ENCODE results near the gene ZGPAT.

ZGPAT gene

GRCh38 chr20:63748070-63748933 lies 40.5 kb downstream of the ZGPAT start:
- no peak overlapping the region for H3K4me3 ChIP-seq (ENCODE audit: low read depth, low read length)
- no peak for TF ChIP-seq CTCF (IDR thresholded peaks at IDR 0.05; ENCODE audit: low read depth, low read length)

- no peak overlapping the region for H3K4me3 ChIP-seq (ENCODE audit: low read depth, low read length)
- TF ChIP-seq CTCF (IDR thresholded peaks at IDR 0.05; ENCODE audit: low read depth, low read length), result no peak
Observed at GRCh38 chr20:63748934-63749270, 41.1 kb downstream of the ZGPAT start.

GRCh38 chr20:63749597-63750508 lies 42.0 kb downstream of the ZGPAT start:
- no peak overlapping the region for H3K4me3 ChIP-seq (ENCODE audit: low read depth, low read length)
- TF ChIP-seq CTCF (IDR thresholded peaks at IDR 0.05; ENCODE audit: low read depth, low read length), result no peak

GRCh38 chr20:63750807-63751470 lies 43.1 kb downstream of the ZGPAT start:
- H3K4me3 ChIP-seq (ENCODE audit: low read depth, low read length), result no peak overlapping the region
- TF ChIP-seq CTCF (IDR thresholded peaks at IDR 0.05; ENCODE audit: low read depth, low read length), result no peak

- TF ChIP-seq CTCF (IDR thresholded peaks at IDR 0.05; ENCODE audit: low read depth, low read length), result no peak
- H3K4me3 ChIP-seq (ENCODE audit: low read depth, low read length), result no peak overlapping the region
Observed at GRCh38 chr20:63751471-63752271, 43.8 kb downstream of the ZGPAT start.

- TF ChIP-seq CTCF (IDR thresholded peaks at IDR 0.05; ENCODE audit: low read depth, low read length), result no peak
- H3K4me3 ChIP-seq (ENCODE audit: low read depth, low read length), result no peak overlapping the region
Observed at GRCh38 chr20:63752411-63753101, 44.7 kb downstream of the ZGPAT start.

All from WI38 (cell line).